Hepatocyte (in vitro differentiated cells): ENCODE measurements around the gene PCDHGC3. TPM values are rescaled to one million over a fixed set of nuclear protein-coding genes. Genes with fewer than 3 reads are reported as not detected.

Experiments
- DNase-seq: peaks from one replicate; pipeline ENCODE4 v3.0.0-alpha.2; 2016; ENCODE audit warnings: low spot score
- H2AFZ ChIP-seq: fragments of 200-600 bp; sonication (generic); 2 replicates; pipeline ENCODE4 v1.6.0; 2016; ENCODE audit warnings: antibody characterized with exemption, mild to moderate bottlenecking
- H3K27ac ChIP-seq: fragments of 200-600 bp; sonication (generic); 2 replicates; pipeline ENCODE4 v1.5.1; 2016; ENCODE audit warnings: mild to moderate bottlenecking
- H3K27me3 ChIP-seq: fragments of 200-600 bp; sonication (generic); 2 replicates; pipeline ENCODE4 v1.6.1; 2016
- H3K36me3 ChIP-seq: fragments of 200-600 bp; sonication (generic); replicated peaks from 2 replicates; pipeline ENCODE4 v1.5.1; 2016; ENCODE audit warnings: low read depth; ENCODE audit not compliant: insufficient read depth
- H3K4me1 ChIP-seq: fragments of 200-600 bp; sonication (generic); 2 replicates; pipeline ENCODE4 v1.5.1; 2016; ENCODE audit warnings: mild to moderate bottlenecking, moderate library complexity; ENCODE audit not compliant: insufficient read depth
- H3K4me2 ChIP-seq: fragments of 200-600 bp; sonication (generic); 2 replicates; pipeline ENCODE4 v1.6.0; 2016
- H3K4me3 ChIP-seq: fragments of 200-600 bp; sonication (generic); 2 replicates; pipeline ENCODE4 v1.5.1; 2016; ENCODE audit warnings: mild to moderate bottlenecking
- H3K79me2 ChIP-seq: fragments of 200-600 bp; sonication (generic); 2 replicates; pipeline ENCODE4 v1.6.0; 2017; ENCODE audit warnings: mild to moderate bottlenecking
- H3K9me2 ChIP-seq: fragments of 200-600 bp; sonication (generic); replicated peaks from 2 replicates; pipeline ENCODE4 v1.6.0; 2017; ENCODE audit warnings: mild to moderate bottlenecking; ENCODE audit not compliant: insufficient read depth
- H3K9me3 ChIP-seq: fragments of 200-600 bp; sonication (generic); 2 replicates; pipeline ENCODE4 v1.5.1; 2016; ENCODE audit warnings: low read depth, mild to moderate bottlenecking
- H4K20me1 ChIP-seq: fragments of 200-600 bp; sonication (generic); 2 replicates; pipeline ENCODE4 v1.6.0; 2016; ENCODE audit warnings: mild to moderate bottlenecking; ENCODE audit not compliant: insufficient read depth, poor library complexity, severe bottlenecking
- CTCF ChIP-seq: fragments of 200-600 bp; sonication (generic); IDR thresholded peaks from 2 replicates; pipeline ENCODE4 v1.5.1; 2016; ENCODE audit warnings: antibody characterized with exemption, mild to moderate bottlenecking; ENCODE audit not compliant: poor library complexity
- EZH2 ChIP-seq: fragments of 200-600 bp; sonication (generic); IDR thresholded peaks from 2 replicates; pipeline ENCODE4 v1.6.1; 2016; ENCODE audit warnings: antibody characterized with exemption, mild to moderate bottlenecking, borderline replicate concordance
- EZH2phosphoT487 ChIP-seq: fragments of 200-600 bp; sonication (generic); IDR thresholded peaks from one replicate; pipeline ENCODE4 v1.6.1; 2018; ENCODE audit warnings: antibody characterized with exemption, mild to moderate bottlenecking, low read depth, moderate library complexity; ENCODE audit not compliant: unreplicated experiment, severe bottlenecking
- WGBS: methylation state at CpG from one replicate; pipeline ENCODE4 v1.1.6; 2016; ENCODE audit warnings: low lambda C conversion rate; ENCODE audit errors: missing lambda C conversion rate; 5-methylcytosine and 5-hydroxymethylcytosine counted together
- polyA plus RNA-seq: library from polyadenylated mRNA; unstranded; fragments of >200 nt; fragmentation: Nextera tagmentation; extraction: Ambion mirVana; gene quantifications from 2 replicates; pipeline ENCODE4 v1.2.1, GENCODE V29; 2016
- total RNA-seq: library from RNA; depleted of rRNA; stranded (reverse); fragments of >200 nt; gene quantifications from 2 replicates; pipeline ENCODE4 v1.2.3, GENCODE V29; 2014

PCDHGC3 gene
- total and polyA plus RNA-seq, 2 experiments from 2014 or later, result 18.9 to 40.8 TPM

- DNase-seq, result no peak
Measured at GRCh38 chr5:141496038-141496437, 20.3 kb downstream of the PCDHGC3 start.

GRCh38 chr5:141501761-141502160 lies 26.0 kb downstream of the PCDHGC3 start:
- H3K27ac ChIP-seq, result no peak overlapping the region
- H3K4me2 ChIP-seq, result no peak overlapping the region
- TF ChIP-seq CTCF (no peak), EZH2 (no peak), EZH2phosphoT487 (no peak)
- H3K4me3 ChIP-seq, result no peak overlapping the region
- H3K4me1 ChIP-seq, result peaks cover 5% of the 10 kb centered on the region
- WGBS, result 86% methylated on average over 7 of the region's 7 CpGs
- no peaks in the 10 kb centered on the region for H3K9me3 ChIP-seq
- no peak overlapping the region for H2AFZ ChIP-seq
- DNase-seq, result no peak
- no peaks in the 10 kb centered on the region for H3K27me3 ChIP-seq
- H3K36me3 ChIP-seq, result no peaks in the 10 kb centered on the region
- H3K79me2 ChIP-seq, result no peaks in the 10 kb centered on the region
- no peaks in the 10 kb centered on the region for H4K20me1 ChIP-seq
- no peaks in the 10 kb centered on the region for H3K9me2 ChIP-seq

More at GRCh38 chr5:141496038-141496437, 20.3 kb downstream of the PCDHGC3 start:
- H3K79me2 ChIP-seq, result no peaks in the 10 kb centered on the region
- H3K4me3 ChIP-seq, result no peak overlapping the region
- H4K20me1 ChIP-seq, result no peaks in the 10 kb centered on the region
- no peak overlapping the region for H2AFZ ChIP-seq
- no peaks in the 10 kb centered on the region for H3K9me3 ChIP-seq
- no peak overlapping the region for H3K4me2 ChIP-seq
- peak overlapping the region; percentile 69 for H3K27ac ChIP-seq
- H3K9me2 ChIP-seq, result no peaks in the 10 kb centered on the region
- H3K36me3 ChIP-seq, result no peaks in the 10 kb centered on the region
- peaks cover 19% of the 10 kb centered on the region for H3K4me1 ChIP-seq
- peaks cover 22% of the 10 kb centered on the region for H3K27me3 ChIP-seq
- 21% methylated on average over 4 of the region's 4 CpGs for WGBS
- TF ChIP-seq EZH2 (no peak), EZH2phosphoT487 (no peak), CTCF (no peak)

GRCh38 chr5:141503681-141504080 lies 27.9 kb downstream of the PCDHGC3 start:
- H3K9me2 ChIP-seq, result no peaks in the 10 kb centered on the region
- TF ChIP-seq EZH2 (no peak), EZH2phosphoT487 (no peak), CTCF (no peak)
- no peak overlapping the region for H3K4me2 ChIP-seq
- no peak for DNase-seq
- no peaks in the 10 kb centered on the region for H3K27me3 ChIP-seq
- no peak overlapping the region for H2AFZ ChIP-seq
- 100% methylated on average over 2 of the region's 2 CpGs for WGBS
- H3K27ac ChIP-seq, result no peak overlapping the region
- no peaks in the 10 kb centered on the region for H3K9me3 ChIP-seq
- no peaks in the 10 kb centered on the region for H4K20me1 ChIP-seq
- no peaks in the 10 kb centered on the region for H3K79me2 ChIP-seq
- H3K4me1 ChIP-seq, result peaks cover 21% of the 10 kb centered on the region
- no peaks in the 10 kb centered on the region for H3K36me3 ChIP-seq
- no peak overlapping the region for H3K4me3 ChIP-seq

GRCh38 chr5:141504216-141504615 lies 28.4 kb downstream of the PCDHGC3 start:
- 98% methylated on average over 4 of the region's 4 CpGs for WGBS

More at GRCh38 chr5:141504216-141504615, 28.4 kb downstream of the PCDHGC3 start:
- Histone ChIP-seq H2AFZ (no peak overlapping the region), H3K36me3 (no peaks in the 10 kb centered on the region), H3K27me3 (no peaks in the 10 kb centered on the region), H3K4me2 (no peak overlapping the region), H3K4me1 (peaks cover 24% of the 10 kb centered on the region), H4K20me1 (no peaks in the 10 kb centered on the region), H3K9me3 (no peaks in the 10 kb centered on the region), H3K4me3 (no peak overlapping the region), H3K79me2 (no peaks in the 10 kb centered on the region), H3K27ac (no peak overlapping the region), H3K9me2 (no peaks in the 10 kb centered on the region)
- TF ChIP-seq CTCF (no peak), EZH2phosphoT487 (no peak), EZH2 (no peak)
- DNase-seq, result no peak
